Subcutaneous abdominal adipose tissue (tissue), 5 donors: ENCODE measurements around the gene KRT76.

ENCODE experiments used
- H3K27ac ChIP-seq: one replicate; pipeline ENCODE4 v1.7.0; 2013; ENCODE audit warnings: low read depth, mild to moderate bottlenecking, inconsistent platforms, low read length, moderate library complexity
- H3K27me3 ChIP-seq, 5 donors: one replicate each; pipeline ENCODE4 v1.7.0; 2013; ENCODE audit warnings: low read length in 5 of 5, inconsistent platforms in 1 of 5; ENCODE audit not compliant: control insufficient read depth in 5 of 5, insufficient read depth in 4 of 5
- H3K36me3 ChIP-seq, 5 donors: one replicate each; pipeline ENCODE4 v1.7.0; 2013; ENCODE audit warnings: low read length in 5 of 5; ENCODE audit not compliant: control insufficient read depth in 5 of 5, insufficient read depth in 5 of 5
- H3K4me1 ChIP-seq, 5 donors: one replicate each; pipeline ENCODE4 v1.7.0; 2013; ENCODE audit warnings: low read length in 5 of 5, mild to moderate bottlenecking in 3 of 5, moderate library complexity in 1 of 5; ENCODE audit not compliant: control insufficient read depth in 5 of 5, insufficient read depth in 5 of 5
- H3K4me3 ChIP-seq, 5 donors: one replicate each; pipeline ENCODE4 v1.7.0; 2013; ENCODE audit warnings: low read length in 5 of 5, low read depth in 1 of 5
- H3K9ac ChIP-seq, 5 donors: one replicate each; pipeline ENCODE4 v1.7.0; 2013; ENCODE audit warnings: low read length in 5 of 5, mild to moderate bottlenecking in 4 of 5, moderate library complexity in 3 of 5
- H3K9me3 ChIP-seq, 5 donors: one replicate each; pipeline ENCODE4 v1.7.0; 2013; ENCODE audit warnings: low read length in 5 of 5; ENCODE audit not compliant: control insufficient read depth in 5 of 5
- donor health status: healthy.
- donor health status: healthy.
- donor health status: healthy.
- donor health status: healthy.
- donor health status: healthy.

Gene KRT76

DNA sequence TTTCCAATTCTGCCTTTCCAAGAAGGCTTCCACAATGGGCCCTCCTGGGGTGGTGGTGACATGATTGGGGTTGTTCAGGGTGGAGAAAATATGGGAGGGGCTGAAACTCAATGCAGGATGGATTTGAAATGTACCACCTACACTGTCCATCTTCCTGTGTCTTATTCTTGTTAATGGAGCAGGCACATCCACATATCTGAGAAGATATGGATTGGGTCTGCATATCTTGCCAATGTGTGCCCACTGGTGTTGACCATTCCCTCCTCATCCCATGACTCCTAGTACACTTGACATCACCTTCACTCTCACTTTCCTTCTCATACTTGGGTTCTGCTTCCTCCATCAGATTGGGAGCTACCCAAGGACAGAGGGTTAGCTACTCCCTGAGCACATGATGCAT is 7.2 kb downstream of the KRT76 start:
- H3K36me3 ChIP-seq: no peaks in the 10 kb centered on the region
- H3K9me3 ChIP-seq: no peaks in the 10 kb centered on the region
- no peak overlapping the region for H3K27ac ChIP-seq
- no peak overlapping the region for H3K9ac ChIP-seq
- H3K4me3 ChIP-seq: no peak overlapping the region
- no peaks in the 10 kb centered on the region for H3K4me1 ChIP-seq
- H3K27me3 ChIP-seq: peaks cover 0 to 8% (median 0%) of the 10 kb centered on the region in 5 donors

DNA sequence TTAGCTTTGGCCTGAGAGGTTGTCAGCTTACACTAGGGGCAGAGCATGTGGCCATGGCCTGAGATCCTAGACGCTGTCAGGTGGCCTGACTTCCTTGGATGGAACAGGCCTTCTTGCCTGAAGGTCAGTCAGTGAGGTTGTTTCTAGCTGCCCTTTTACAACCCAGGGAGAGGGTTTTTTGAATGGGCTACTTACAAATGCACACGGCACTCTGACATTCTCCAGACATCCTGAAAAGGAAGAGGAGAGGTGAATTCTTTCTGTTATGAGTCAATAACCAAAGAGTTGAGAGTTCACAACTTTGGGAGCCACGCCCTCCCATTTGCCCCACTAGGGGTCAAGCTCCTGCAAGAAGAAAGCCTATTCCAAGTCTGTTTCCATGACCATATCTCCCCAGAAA is 7.8 kb downstream of the KRT76 start:
- H3K9me3 ChIP-seq: no peaks in the 10 kb centered on the region
- no peaks in the 10 kb centered on the region for H3K4me1 ChIP-seq
- H3K9ac ChIP-seq: no peak overlapping the region
- H3K27ac ChIP-seq: no peak overlapping the region
- no peaks in the 10 kb centered on the region for H3K36me3 ChIP-seq
- H3K27me3 ChIP-seq: peaks cover 0 to 8% (median 0%) of the 10 kb centered on the region in 5 donors
- H3K4me3 ChIP-seq: no peak overlapping the region

DNA sequence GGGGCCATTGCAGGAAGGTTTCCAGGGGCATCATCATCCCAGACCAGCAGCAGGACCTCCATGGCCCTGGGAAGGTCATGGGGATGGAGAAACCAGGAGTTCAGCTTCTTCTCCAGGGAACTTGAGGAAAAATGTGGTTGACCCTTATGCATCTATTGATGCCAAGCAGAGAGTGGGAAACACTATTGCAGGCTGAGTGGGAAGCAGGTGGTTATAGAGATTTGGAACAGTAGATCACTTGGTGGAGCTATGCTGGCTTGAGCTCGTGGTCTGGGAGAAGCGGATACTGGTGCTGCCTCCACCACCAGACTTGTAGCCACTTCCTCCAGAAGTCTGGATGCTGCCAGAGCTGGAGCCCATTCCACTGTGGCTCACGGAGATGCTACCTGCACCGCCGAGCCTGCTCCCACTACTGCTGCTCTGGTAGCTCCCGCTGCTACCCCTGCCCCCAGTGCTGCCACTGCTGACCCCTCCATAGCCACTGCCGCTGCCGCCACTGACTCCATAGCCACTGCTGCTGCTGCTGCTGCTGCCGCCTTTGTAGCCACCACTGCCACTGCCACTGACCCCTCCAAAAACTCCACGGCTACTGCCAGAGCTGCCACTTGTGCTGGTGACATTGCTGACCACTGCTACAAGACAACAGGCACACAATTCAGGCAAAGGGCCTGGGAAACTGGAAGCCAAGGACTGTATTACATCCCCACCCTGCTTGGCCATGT is 8.5 kb downstream of the KRT76 start:
- H3K27ac ChIP-seq: no peak overlapping the region
- H3K4me3 ChIP-seq: no peak overlapping the region
- H3K36me3 ChIP-seq: no peaks in the 10 kb centered on the region
- no peaks in the 10 kb centered on the region for H3K4me1 ChIP-seq
- peaks cover 0 to 8% (median 0%) of the 10 kb centered on the region in 5 donors for H3K27me3 ChIP-seq
- no peaks in the 10 kb centered on the region for H3K9me3 ChIP-seq
- no peak overlapping the region for H3K9ac ChIP-seq

DNA sequence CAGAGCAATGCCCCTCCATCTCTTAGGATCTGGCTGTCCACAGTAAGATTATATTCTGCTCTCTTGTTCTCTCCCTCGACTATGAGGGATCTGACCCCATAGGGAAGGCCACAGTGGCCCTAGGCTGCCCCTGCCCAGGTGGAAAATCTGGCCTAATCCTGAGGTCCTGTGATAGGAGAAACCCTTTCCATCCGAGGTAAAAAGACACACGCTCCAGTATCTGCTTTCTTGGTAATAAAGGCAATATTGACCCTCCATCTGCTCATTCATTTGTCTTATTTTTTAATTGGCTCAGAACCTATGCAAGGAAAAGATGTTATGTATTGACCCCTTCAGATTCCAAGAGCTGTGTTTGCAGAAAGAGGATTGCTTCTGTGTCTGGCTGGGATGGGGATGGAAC is 9.7 kb downstream of the KRT76 start:
- Histone ChIP-seq H3K9me3 (no peaks in the 10 kb centered on the region), H3K4me1 (no peaks in the 10 kb centered on the region), H3K36me3 (no peaks in the 10 kb centered on the region), H3K4me3 (no peak overlapping the region), H3K9ac (no peak overlapping the region), H3K27me3 (peaks cover 0 to 8% (median 0%) of the 10 kb centered on the region in 5 donors), H3K27ac (no peak overlapping the region)

DNA sequence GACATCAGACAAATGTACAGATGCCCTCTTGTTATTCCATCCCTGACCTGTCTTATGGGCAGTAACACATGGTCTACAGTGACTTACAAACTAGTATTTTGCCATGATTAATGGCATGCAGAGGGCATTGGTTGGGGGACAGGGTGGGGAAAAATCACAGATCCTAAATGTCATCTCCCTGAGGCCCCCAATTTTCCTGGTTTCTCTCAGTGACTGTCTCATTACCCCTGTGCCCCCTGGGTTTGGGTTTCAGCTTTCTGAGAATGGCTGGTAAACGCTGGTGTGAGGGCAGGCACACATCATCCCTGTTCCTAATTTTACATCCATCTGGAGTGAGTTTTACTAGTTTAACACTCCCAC is 10.1 kb downstream of the KRT76 start:
- Histone ChIP-seq H3K9me3 (peaks cover 0 to 2% (median 2%) of the 10 kb centered on the region in 5 donors), H3K27ac (no peak overlapping the region), H3K27me3 (peaks cover 0 to 8% (median 0%) of the 10 kb centered on the region in 5 donors), H3K9ac (no peak overlapping the region), H3K36me3 (no peaks in the 10 kb centered on the region), H3K4me1 (no peaks in the 10 kb centered on the region), H3K4me3 (no peak overlapping the region)

DNA sequence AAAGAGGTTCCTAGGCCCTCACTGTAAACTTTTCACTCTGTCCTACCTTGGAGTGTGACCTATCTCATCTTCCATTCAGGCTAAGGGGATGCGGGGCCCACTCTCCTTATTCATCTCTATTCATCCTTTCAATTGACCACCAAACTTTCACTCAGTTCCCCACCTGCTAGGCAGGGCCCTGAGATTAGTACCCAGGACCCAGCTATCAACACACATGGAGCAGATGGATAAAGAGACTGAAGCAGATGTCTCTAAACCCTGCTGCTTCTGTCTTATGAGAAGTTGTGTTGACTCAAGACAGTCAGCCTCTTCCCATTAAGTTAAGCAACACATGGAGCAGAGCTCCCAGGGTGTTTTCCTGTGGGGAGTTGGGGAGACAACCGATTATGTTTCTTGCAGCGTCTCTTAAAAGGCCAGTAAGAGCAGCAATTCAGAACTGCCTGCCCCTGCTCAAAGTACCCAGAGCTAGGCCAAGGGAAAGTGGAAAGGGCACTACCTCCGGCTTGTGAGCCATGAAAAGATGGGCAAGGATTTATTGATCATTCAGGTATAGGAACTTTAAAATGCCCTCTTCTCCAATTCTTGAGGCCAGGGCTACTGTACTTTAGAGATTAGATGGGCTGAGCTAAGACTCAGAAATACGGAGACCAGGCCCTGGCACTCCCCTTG is 10.7 kb downstream of the KRT76 start:
- Histone ChIP-seq H3K27ac (no peak overlapping the region), H3K9ac (no peak overlapping the region), H3K36me3 (no peaks in the 10 kb centered on the region), H3K27me3 (peaks cover 0 to 8% (median 0%) of the 10 kb centered on the region in 5 donors), H3K4me1 (no peaks in the 10 kb centered on the region), H3K9me3 (peaks cover 0 to 7% (median 5%) of the 10 kb centered on the region in 5 donors), H3K4me3 (no peak overlapping the region)

DNA sequence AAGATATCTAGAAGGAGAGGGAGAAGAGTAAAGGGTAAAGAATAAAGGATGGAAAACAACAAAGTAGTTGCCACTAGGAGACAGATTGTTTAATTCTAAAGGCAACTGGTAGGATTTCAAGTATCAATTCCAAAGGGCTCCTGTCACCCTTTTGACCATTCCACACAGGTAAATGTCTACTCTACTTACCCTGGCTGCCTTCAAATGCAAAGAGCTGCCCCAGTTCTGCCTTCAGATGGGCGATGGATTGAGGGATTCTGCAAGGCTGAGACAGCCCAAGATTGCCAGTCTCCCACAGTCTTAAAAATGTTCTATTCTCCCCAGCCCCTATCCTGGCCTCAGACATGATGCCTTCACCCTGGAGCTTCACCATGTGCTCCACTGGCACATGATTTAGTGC is 11.4 kb downstream of the KRT76 start:
- no peak overlapping the region for H3K27ac ChIP-seq
- no peaks in the 10 kb centered on the region for H3K36me3 ChIP-seq
- H3K9me3 ChIP-seq: peaks cover 0 to 11% (median 5%) of the 10 kb centered on the region in 5 donors
- no peak overlapping the region for H3K4me3 ChIP-seq
- peaks cover 0 to 8% (median 0%) of the 10 kb centered on the region in 5 donors for H3K27me3 ChIP-seq
- no peaks in the 10 kb centered on the region for H3K4me1 ChIP-seq
- no peak overlapping the region for H3K9ac ChIP-seq

DNA sequence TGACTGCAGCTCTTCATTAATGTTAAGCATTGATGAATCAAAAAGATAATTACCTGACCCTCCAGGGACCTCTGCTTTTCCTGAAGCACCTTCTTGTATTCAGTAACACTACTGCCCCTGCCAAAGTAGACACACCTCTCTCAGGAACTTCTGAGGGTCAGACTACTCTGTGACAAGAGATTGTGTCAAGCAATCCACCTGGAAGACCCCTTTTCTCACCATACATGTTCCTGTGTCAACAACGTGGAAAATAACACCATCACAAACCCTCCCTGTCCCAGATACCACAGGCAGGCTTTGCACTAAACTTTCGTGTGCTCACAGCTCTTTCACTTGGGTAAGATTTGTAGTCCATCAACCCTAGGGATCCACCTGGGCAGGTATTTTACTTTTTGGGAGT is 13.2 kb downstream of the KRT76 start:
- Histone ChIP-seq H3K27me3 (peaks cover 0 to 3% (median 0%) of the 10 kb centered on the region in 5 donors), H3K9me3 (peaks cover 3 to 19% (median 11%) of the 10 kb centered on the region in 5 donors), H3K27ac (no peak overlapping the region), H3K36me3 (no peaks in the 10 kb centered on the region), H3K4me3 (no peak overlapping the region), H3K4me1 (peaks cover 0 to 3% (median 0%) of the 10 kb centered on the region in 5 donors), H3K9ac (no peak overlapping the region)

DNA sequence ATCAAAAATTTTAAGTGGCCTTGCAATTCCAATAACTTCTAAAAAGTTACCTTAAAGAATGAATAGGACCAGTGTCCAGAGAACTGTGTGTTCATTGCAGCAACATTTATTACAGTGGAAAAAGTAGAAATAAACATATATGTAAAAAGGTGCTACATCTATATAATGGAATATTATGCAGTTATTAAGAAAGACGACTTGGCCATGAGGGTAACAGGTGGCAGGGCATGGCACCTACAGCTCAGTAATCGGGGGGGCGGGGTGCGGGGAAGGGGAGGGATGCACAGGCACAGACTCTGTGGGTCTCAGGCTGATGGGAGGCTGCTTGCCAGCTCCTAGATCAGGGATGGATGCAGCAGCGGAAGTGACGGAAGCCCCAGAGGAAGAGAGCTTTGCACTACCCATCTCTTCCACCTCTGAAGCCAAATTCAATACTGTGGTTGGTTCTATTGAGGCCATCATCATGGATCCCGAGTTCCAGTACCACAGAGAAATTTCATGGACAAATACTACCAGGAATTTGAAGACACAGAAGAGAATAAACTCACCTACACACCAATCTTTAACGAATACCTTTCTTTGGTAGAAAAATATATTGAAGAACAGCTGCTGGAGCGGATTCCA is 14.0 kb downstream of the KRT76 start:
- Histone ChIP-seq H3K36me3 (no peaks in the 10 kb centered on the region), H3K9me3 (peaks cover 3 to 19% (median 11%) of the 10 kb centered on the region in 5 donors), H3K27me3 (peaks cover 0 to 2% (median 0%) of the 10 kb centered on the region in 5 donors), H3K9ac (no peak overlapping the region), H3K4me1 (peaks cover 0 to 3% (median 0%) of the 10 kb centered on the region in 5 donors), H3K27ac (no peak overlapping the region), H3K4me3 (no peak overlapping the region)

DNA sequence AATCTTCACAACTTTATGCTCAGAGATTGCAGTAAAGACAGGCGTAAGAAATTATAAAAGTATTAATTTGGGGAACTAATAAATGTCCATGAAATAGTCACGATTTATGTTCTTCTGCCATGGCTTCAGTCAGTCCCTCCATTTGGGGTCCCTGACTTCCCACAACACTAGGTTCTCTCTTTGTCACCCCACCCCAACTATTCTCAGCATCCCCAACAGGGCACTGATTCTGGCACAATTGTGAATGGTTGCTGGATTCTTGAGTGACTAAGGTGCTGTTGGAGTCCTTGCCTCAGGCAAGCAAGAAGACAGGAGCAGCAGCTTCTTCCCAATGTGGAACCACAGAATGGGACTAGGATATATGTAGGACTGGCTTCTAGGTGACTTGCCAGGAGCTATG is 15.3 kb downstream of the KRT76 start:
- Histone ChIP-seq H3K4me3 (no peak overlapping the region), H3K36me3 (no peaks in the 10 kb centered on the region), H3K4me1 (peaks cover 0 to 3% (median 0%) of the 10 kb centered on the region in 5 donors), H3K9ac (no peak overlapping the region), H3K9me3 (peaks cover 3 to 19% (median 11%) of the 10 kb centered on the region in 5 donors), H3K27me3 (peaks cover 0 to 12% (median 4%) of the 10 kb centered on the region in 5 donors), H3K27ac (no peak overlapping the region)
